ENCODE data around the gene NFYC. TPM values are rescaled to one million over a fixed set of nuclear protein-coding genes. Genes with fewer than 3 reads are reported as not detected.

Gene NFYC
- total and polyA plus RNA-seq, 7 donors: 38.0 to 53.5 (median 41.8) TPM

GRCh38 chr1:40819101-40819500, 127.6 kb downstream of the NFYC start:
- DNase-seq: no peak
- WGBS, 2 donors: 57 to 74% methylated on average over 26 of the region's 26 CpGs
- TF ChIP-seq EP300 (IDR thresholded peaks at IDR 0.05) (no peak), POLR2A (IDR thresholded peaks at IDR 0.05) (no peak), POLR2AphosphoS5 (IDR thresholded peaks at IDR 0.05) (no peak)
- TF ChIP-seq, protein P1, sequence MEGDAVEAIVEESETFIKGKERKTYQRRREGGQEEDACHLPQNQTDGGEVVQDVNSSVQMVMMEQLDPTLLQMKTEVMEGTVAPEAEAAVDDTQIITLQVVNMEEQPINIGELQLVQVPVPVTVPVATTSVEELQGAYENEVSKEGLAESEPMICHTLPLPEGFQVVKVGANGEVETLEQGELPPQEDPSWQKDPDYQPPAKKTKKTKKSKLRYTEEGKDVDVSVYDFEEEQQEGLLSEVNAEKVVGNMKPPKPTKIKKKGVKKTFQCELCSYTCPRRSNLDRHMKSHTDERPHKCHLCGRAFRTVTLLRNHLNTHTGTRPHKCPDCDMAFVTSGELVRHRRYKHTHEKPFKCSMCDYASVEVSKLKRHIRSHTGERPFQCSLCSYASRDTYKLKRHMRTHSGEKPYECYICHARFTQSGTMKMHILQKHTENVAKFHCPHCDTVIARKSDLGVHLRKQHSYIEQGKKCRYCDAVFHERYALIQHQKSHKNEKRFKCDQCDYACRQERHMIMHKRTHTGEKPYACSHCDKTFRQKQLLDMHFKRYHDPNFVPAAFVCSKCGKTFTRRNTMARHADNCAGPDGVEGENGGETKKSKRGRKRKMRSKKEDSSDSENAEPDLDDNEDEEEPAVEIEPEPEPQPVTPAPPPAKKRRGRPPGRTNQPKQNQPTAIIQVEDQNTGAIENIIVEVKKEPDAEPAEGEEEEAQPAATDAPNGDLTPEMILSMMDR (IDR thresholded peaks at IDR 0.05): no peak
- Histone ChIP-seq H3K4me1 (peaks cover 0 to 41% (median 10%) of the 10 kb centered on the region in 4 donors), H3K4me3 (no peak overlapping the region), H3K36me3 (peaks cover 0 to 51% (median 8%) of the 10 kb centered on the region in 4 donors), H3K27ac (no peak overlapping the region), H3K27me3 (no peaks in the 10 kb centered on the region), H3K9me3 (no peaks in the 10 kb centered on the region)
- intact Hi-C loops (cut with DNase I): no loop called here

DNA sequence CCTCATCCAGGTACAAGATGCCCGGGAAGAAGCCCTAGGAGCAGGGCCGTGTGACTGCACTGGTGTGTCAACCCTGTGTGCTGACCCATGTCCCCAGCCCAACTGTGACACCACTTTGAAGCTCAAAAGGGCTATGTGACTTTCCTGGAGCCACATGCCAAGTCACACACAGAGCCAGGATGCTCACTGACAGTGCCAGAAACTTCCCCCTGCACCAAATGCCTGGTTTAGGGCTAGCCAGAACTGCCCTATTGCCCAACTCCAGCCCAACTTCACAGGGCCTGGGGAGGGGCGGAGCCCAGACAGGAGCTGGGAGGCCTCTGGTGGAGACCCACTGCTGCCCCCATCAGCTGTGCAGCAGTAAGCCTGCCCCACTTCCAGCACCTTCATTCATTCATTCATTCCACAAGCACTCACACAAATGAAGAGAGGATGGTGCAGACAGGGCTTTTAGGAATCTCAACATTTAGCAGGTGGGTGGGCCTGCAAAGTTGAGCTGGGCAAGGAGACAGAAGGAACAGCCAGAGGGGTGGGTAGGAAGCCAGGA, 128.8 kb downstream of the NFYC start:
- intact Hi-C loops (cut with DNase I): no loop called here
- no peak for TF ChIP-seq POLR2A (IDR thresholded peaks at IDR 0.05)
- 93 to 95% methylated on average over 3 of the region's 3 CpGs for WGBS, 2 donors

More for the DNA sequence above, 128.8 kb downstream of the NFYC start:
- peak overlapping the region in 2 of 4 donors; percentile 1 to 45 for H3K27ac ChIP-seq
- H3K4me3 ChIP-seq: no peak overlapping the region
- H3K4me1 ChIP-seq: peaks cover 0 to 49% (median 20%) of the 10 kb centered on the region in 4 donors
- H3K27me3 ChIP-seq: no peaks in the 10 kb centered on the region
- H3K9me3 ChIP-seq: no peaks in the 10 kb centered on the region
- peaks cover 0 to 51% (median 8%) of the 10 kb centered on the region in 4 donors for H3K36me3 ChIP-seq
- DNase-seq: no peak

Small RNA genes within 50 kb of the gene (small RNA-seq; reads per million reads assigned to genes)
- gene MIR30C1 (12.2 to 21.2 (median 21.2) reads per million in 3 donors), gene MIR30E (584 to 1,049 (median 735) reads per million in 3 donors), gene RN7SL326P (0 reads per million in 3 donors)

Other genes starting within 250 kb of the NFYC start
- under 1 TPM; 0.14 to 0.99 (median 0.63) TPM for gene ZFP69B, start 241.2 kb upstream of the NFYC start, total RNA-seq
- 1 to 10 TPM in 2 of 3 donors, not detected in 1; 1.2 to 1.8 TPM for gene ZFP69B, start 241.2 kb upstream of the NFYC start, polyA plus RNA-seq
- 1 to 10 TPM; 2.3 to 7.2 (median 3.7) TPM for gene ZFP69, start 214.4 kb upstream of the NFYC start, total RNA-seq
- gene ZFP69, start 214.4 kb upstream of the NFYC start, polyA plus RNA-seq: 1 to 10 TPM in 2 of 3 donors, under 1 TPM in 1; 0.92 to 2.5 (median 1.8) TPM
- 1 to 10 TPM; 5.4 to 8.6 (median 7.7) TPM for gene EXO5, start 182.9 kb upstream of the NFYC start, total RNA-seq
- 1 to 10 TPM; 1.2 to 6.9 (median 6.5) TPM for gene EXO5, start 182.9 kb upstream of the NFYC start, polyA plus RNA-seq
- 1 to 10 TPM; 2.2 to 6.1 (median 3.7) TPM for gene ZNF684, start 160.1 kb upstream of the NFYC start, total RNA-seq
- gene ZNF684, start 160.1 kb upstream of the NFYC start, polyA plus RNA-seq: 1 to 10 TPM; 3.0 to 5.4 (median 4.9) TPM
- gene RIMS3, start 26.0 kb upstream of the NFYC start, total RNA-seq: 1 to 10 TPM; 4.3 to 9.7 (median 5.7) TPM
- gene RIMS3, start 26.0 kb upstream of the NFYC start, polyA plus RNA-seq: 10 to 100 TPM in 1 of 3 donors, 1 to 10 TPM in 2; 1.2 to 13.7 (median 6.7) TPM
- gene KCNQ4, start 92.1 kb downstream of the NFYC start, total RNA-seq: 10 to 100 TPM in 1 of 4 donors, 1 to 10 TPM in 3; 4.8 to 10.8 (median 8.7) TPM
- 1 to 10 TPM in 1 of 3 donors, under 1 TPM in 1, not detected in 1; 0.60 to 2.6 TPM for gene KCNQ4, start 92.1 kb downstream of the NFYC start, polyA plus RNA-seq
- 10 to 100 TPM; 22.7 to 59.8 (median 36.9) TPM for gene CITED4, start 170.7 kb downstream of the NFYC start, total RNA-seq
- 1 to 10 TPM in 1 of 3 donors, not detected in 2; 3.0 TPM for gene CITED4, start 170.7 kb downstream of the NFYC start, polyA plus RNA-seq

Measured in sigmoid colon (tissue), 7 donors.